Left lobe of liver (tissue), 2 donors: Measurements from ENCODE around the gene EEIG1. TPM values are rescaled to one million over a fixed set of nuclear protein-coding genes. Genes with fewer than 3 reads are reported as not detected.
A peak's percentile ranks its signal among the peaks of the same experiment; 100 is the strongest.
"Not testable (repeated sequence)": the region's sequence is repeated elsewhere in the genome, so short reads cannot be mapped to it uniquely, and the experiment has no call there.

Experiments used
- ATAC-seq: fragments of 200-7000 bp; cut with Tn5 transposase; one replicate; pipeline ENCODE4 v1.9.1; 2020; ENCODE audit warnings: mild to moderate bottlenecking, moderate library complexity
- DNase-seq: peaks from one replicate; pipeline ENCODE4 v3.0.0-alpha.2; 2020; ENCODE audit warnings: low spot score
- total RNA-seq: library from RNA; stranded (reverse); gene quantifications from one replicate; pipeline ENCODE4 v1.2.1, GENCODE V29; 2021
- donor health status: DM: no; HTN: no; CAD: no; lungs with moderate emphysema.
- donor health status: DM: no; HTN: yes; CAD: no.

The EEIG1 gene
- 42.5 TPM for total RNA-seq

DNA sequence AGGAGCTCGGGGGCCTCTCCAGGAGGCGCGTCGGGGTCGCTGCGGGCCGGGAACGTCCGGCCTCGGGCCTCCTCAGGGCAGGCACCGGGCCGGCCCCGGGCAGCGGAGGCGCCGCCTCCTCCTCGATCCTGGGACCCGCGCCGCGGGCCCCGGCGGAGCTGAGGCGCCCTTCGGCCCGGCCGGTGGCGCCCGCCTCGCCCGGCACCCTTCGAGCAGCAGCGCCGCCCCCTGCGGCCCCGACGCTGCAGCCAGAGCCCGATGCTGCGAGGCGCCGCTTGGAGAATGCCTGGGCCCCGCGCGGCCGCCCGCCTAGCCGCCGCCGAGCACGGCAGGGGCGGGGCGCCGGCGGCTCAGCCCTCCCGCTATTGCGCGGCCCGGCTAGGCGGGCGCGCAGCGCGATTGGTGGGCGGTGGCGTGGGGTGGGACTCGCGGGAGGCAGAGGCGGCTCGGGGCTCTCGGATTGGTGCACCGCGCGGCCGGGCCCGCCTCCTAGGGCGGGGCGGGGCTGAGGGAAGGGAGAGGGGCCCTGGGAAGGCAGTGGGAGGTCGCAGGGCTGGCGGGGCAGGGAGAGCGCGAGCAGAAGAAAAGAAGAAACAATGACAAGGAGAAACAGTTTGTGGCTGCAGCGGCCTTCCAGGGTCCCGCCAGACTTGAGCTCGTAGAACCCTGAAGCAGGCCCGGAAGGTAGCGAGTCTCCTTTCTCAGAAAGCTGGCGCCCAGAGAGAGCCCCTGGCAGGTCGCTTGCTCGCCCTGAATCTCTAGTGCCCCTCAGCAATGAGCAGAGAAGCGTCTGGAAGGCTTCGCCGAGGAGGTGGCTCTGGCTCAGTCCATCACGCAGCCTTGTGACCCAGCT lies at the start of gene EEIG1:
TSS of gene EEIG1 (minus strand) at position 284 of the 853 bp plus-strand sequence. CDS start 852 bp downstream, outside the sequence.
- DNase-seq = peak; percentile 97
- ATAC-seq = peak; percentile 80

DNA sequence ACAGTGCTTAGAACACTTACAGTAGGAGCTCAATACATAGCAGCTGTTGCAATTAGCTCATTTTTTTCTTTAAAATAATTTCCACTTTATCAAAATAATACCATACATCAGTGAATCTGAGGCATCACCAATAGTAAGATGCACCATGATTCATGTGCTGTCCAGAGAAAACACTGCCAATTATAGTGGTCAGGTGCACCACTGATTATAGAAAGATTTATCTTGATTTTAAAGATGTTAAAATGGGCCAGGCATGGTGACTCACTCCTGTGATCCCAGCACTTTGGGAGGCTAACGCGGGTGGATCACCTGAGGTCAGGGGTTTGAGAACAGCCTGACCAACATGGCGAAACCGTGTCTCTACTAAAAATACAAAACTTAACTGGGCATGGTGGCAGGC lies 46.9 kb upstream of the EEIG1 start:
- ATAC-seq = no peak

DNA sequence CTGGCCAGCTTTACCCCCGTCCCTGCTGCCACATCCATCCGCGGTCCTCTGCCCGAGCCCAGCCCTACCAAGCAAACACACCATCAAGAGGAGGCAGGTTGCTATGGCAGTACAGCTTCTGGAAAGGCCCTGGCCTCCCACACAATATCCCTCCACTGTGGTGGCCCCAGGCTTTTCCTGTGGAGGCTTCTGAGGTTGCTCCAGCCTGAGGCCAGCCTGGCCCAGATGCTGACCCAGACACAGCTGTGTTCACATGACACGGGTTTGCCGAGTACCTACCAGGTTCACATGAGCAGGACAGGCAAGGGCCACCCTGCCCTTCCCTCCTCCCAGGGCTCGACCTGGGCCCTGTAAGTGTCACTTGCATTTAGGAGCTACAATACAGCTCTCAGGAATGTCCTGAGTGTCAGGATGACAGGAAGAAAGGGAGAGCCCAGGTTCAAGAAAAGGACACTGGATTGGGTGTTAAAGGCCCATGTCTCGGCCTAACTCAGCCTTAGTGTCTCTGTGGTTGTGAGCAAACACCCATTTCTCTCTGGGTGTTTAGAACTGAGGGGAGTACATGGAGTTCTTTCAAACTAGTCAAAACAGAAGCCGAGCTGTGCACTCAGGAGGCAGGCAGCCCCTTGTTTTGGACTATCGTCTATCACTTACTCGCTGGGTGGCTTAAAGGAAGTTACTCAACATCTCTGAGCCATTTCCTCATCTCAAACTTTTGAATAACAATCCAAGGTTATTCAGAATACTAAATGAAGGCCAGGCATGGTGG lies 46.2 kb upstream of the EEIG1 start:
- ATAC-seq (peak; percentile 16), DNase-seq (no peak)

More for the DNA sequence above, 46.9 kb upstream of the EEIG1 start:
- DNase-seq = no peak

DNA sequence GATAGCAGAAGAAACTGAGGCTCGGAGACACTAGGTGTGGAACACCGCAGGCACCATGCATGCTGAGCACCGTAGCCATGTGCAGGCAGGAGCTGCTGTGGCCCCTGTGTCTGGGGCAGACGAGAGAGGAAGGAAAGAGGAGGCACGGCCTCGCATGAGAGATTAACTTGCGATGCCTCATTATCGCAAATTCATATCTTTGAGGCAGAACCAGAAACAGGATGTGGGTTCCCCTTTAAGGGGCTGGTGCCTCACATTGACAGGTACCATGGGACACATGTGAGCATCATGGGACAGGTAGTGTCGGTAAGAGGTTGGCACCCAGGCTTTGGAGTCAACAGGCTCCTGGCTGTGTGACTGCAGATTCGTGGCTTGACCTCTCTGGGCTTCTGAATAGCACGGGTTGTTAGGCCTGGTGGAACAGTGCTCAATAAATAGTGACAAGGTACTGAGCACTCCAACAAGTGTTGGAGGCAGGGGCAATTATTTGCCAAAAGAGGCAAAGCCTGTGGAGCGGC lies 45.5 kb upstream of the EEIG1 start:
- no peak for DNase-seq
- no peak for ATAC-seq

DNA sequence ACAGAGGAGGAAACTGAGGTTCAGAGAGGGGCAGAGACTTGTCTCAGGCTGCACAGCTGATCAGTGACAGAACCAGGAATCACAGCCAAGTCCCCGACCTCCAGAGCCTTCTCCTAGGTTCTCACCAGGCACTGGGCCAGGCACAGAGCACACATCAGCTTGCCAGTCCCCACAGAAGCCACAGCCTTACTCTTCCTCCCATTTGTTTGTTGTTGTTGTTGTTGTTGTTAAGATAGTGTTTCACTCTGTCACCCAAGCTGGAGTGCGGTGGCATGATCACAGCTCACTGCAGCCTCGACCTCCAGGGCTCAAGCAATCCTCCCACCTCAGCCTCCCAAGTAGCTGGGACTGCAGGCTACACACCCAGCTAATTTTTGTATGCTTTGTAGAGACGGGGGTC lies 44.9 kb upstream of the EEIG1 start:
- DNase-seq (no peak), ATAC-seq (no peak)

DNA sequence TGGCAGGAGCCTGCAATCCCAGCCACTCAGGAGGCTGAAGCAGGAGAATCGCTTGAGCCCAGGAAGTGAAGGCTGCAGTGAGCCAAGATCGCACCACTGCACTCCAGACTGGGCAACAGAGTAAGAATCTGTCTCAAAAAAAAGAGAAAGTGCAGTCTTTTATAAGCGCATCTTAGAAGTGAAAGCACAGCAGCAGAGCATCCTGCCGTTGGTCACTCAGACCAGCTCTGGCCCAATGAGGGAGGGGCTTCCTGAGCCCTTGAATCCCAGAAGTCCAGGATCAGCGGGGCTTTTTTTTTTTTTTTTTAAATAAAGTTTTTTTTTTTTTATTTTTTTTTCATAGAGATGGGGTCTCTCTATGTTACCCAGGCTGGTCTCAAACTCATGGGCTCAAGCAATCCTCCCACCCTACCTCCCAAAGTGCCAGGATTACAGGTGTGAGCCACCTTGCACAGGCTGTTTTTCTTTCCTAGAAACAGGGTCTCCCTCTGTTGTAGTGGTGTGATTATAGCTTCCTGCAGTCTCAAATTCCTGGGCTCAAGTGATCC lies 44.0 kb upstream of the EEIG1 start:
- ATAC-seq = no peak
- no peak for DNase-seq

DNA sequence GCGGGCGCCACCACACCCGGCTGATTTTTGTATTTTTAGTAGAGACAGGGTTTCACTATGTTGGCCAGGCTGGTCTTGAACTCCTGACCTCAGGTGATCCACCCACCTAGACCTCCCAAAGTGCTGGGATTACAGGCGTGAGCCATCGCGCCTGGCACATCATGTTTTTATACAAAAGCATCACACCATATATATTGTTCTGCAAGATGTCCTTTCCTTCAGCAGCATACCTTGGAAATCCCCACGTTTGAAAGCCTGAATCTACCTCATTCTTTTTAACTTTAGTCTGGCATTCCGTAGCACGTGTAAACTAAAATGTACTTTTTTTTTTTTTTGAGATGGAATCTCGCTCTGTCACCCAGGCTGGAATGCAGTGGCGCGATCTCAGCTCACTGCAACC lies 42.9 kb upstream of the EEIG1 start:
- not testable (repeated sequence) for ATAC-seq, DNase-seq

DNA sequence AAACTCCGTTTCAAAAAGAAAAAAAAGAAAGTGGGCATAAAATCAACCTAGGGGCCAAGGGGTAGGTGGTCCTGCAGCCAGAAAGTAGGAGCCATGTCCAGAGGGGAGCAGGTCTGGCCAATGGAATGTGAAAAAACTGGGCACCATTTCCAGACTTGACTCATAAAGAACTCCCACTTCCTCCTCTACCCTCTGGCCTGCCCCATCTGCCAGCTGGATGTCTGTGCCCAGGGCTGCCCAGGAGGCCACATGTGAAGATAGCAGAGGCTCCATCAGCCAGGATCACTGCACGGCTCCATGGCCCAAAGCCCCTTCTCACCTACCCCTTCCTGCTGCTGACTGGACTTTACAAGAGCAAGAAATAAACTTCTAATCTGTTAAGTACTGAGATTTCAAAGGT lies 42.1 kb upstream of the EEIG1 start:
- ATAC-seq = peak; percentile 11
- DNase-seq = no peak

DNA sequence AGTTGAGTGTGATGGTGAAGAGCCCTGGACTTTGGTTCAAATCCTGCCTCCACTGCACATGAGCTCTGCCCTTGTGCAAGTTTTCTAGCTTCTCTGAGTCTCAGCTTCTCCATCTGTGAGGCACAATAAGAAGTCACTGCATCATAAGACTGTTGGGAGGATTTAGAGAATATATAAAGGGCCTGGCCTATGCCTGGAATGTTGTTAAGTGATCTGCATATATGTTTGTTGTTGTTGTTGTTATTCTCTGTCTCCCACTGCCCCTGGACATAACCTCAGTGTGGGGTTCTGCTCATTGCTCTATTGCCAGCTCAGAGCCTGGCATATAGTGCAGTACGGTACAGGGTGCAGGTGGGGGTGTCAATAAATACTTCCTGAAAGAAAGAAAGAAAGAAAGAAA lies 40.3 kb upstream of the EEIG1 start:
- ATAC-seq = no peak
- DNase-seq = no peak

DNA sequence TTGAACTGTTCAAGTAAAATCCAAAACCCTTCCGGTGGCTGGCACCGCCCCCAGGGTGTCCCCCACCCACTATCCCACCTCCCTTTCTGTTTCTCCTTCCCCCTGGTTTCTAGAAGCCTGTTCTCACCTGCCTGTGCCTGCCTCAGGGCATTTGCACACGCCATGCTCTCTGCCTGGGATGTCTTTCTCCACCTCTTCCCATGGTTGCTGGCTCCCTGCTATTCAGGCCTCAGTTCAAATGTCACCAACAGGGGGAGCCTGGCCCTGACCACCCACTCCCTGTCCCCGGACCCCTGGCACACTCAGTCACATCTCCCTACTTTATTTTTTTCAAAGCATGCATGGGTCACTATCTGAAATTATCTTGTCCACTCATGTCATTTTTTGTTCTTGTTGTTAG lies 39.9 kb upstream of the EEIG1 start:
- ATAC-seq = no peak
- no peak for DNase-seq

DNA sequence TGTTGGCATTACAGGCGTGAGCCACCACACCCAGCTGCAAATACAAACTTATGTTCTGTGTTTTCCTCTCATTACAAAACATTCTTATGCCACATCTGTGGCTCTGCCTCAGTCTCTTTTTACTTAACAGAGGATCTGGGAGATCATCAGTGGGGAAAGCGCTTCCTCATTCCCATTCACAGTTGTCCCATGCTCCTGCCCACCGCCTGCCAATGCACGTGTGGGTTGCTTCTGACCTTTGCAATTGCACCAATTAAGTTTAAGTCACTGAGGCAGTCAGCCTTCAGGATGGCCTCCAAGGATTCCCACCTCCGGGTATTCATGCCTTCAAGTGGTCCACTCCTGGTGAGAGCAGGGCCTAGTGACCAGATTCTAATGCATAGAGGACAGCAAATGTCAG lies 34.9 kb upstream of the EEIG1 start:
- ATAC-seq (no peak), DNase-seq (no peak)

DNA sequence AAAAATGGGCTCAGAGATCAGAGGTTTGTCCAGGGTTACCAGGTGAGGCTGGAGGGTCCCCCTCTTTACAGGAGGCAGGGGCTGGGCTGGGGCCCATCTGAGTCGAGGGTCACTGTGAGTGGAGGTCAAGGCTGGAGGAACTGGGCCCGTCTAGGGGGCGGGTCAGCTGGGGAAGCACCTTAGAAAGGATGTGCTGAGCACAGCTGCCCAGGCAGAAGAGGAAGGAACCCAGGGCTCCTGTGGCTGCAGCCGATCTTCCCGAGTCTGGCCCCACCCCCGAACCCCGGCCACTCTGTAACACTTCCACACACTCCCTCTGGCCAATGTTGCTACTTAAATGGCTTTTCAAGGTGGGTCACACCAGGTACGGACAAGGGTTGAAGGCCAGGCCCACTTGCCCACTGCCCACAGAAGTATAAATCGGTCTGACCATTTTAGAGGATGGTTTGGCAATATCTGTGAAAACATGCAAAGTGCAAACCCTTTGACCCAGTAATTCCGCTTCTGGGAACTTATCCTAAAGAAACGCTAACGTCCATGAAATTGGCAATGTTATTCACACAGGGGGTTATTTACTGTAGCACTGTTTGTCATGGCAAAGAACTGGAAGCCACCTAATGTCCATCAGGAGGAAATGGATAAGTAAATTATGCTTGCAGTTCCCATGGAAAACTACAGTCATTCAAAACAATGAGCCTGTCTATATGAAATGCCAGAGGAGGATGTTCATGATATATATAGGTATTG lies 30.5 kb upstream of the EEIG1 start:
- DNase-seq (peak; percentile 48), ATAC-seq (peak; percentile 70)

DNA sequence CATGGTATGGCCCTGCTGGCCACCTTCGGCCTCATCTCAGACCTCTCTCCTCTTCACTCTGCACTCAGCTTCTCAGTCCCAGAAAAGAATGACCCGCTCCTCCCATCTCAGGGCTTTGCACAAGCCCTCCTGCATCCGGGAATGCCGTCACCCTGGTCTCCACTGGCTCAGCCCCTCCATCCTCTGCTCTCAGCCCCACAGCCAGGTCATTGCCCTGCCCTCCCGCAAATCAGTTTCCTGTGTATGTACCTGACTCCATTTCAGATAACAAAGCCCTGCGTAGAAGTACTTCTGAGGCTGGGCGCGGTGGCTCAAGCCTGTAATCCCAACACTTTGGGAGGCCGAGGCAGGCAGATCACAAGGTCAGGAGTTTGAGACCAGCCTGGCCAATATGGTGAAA lies 28.9 kb upstream of the EEIG1 start:
- DNase-seq = no peak
- no peak for ATAC-seq

DNA sequence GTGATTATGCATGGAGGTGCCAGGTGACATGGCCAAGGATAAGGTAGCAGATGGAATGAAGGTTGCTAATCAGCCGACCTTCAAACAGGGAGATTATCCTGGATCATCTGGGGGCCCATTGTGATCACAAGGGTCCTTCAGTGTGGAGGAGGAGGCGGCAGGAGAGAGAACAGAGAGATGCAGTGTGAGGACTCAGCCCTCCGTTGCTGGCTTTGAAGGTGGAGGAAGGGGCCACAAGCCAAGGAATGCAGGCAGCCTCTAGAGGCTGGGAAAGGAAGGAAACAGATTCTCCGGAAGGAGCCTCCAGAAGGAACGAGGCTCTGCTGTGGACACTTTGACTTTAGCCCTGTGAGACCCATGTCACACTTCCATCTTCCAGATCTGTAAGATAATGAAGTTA lies 27.4 kb upstream of the EEIG1 start:
- ATAC-seq (no peak), DNase-seq (no peak)

DNA sequence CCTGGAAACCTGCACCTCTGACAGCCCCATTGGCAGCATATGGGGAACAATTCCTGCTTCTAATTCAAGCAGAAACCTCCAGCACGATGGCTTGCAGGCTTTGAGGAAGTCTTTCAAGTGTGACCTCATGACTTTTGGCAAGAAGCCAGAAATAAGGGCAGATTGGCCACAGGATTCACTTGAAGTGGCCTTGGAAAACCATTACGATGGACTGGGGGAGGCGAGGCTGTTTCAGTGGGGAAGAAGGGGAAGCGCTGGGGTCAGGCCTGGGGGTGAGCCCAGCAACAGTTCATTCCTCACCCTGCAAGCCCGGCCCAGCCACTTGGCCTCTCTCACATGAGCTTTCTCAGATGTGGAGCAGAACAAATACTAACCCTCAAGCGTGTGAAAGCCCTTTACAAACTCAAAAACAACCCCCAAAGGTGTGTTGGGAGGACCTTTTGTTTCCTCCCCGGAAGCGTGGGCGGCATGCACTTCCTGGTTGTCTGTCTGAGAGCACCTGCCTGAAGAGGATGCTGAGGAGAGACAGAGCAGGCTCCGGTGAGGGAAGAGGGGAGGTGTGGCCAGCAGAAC lies 26.9 kb upstream of the EEIG1 start:
- DNase-seq (no peak), ATAC-seq (peak; percentile 46)

DNA sequence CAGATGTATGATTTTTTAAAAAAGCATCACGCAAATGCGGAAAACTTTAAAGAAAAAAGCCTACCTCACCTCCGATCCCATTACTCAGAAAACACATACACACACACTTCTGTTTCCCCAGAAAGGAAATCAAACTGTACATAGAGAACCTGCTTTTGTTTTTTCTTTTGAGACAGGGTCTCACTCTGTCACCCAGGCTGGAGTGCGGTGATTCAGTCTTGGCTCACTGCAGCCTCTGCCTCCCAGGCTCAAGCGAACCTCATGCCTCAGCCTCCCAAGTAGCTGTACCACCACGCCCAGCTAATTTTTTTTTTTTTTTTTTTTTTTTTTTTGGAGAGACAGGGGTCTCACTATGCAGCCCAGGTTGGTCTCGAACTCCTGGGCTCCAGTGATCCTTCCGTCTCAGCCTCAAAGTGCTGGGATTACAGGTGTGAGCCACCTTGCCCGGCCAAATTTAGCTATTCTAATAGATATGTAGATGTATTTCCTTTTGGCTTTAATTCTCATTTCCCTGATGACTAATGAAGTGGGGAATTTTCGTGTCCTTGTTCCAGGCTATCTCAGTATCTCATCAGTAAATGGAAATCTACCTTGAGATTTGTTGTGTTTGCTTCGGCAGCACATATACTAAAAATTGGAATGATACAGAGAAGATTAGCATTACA lies 25.7 kb upstream of the EEIG1 start:
- DNase-seq (no peak), ATAC-seq (no peak)

DNA sequence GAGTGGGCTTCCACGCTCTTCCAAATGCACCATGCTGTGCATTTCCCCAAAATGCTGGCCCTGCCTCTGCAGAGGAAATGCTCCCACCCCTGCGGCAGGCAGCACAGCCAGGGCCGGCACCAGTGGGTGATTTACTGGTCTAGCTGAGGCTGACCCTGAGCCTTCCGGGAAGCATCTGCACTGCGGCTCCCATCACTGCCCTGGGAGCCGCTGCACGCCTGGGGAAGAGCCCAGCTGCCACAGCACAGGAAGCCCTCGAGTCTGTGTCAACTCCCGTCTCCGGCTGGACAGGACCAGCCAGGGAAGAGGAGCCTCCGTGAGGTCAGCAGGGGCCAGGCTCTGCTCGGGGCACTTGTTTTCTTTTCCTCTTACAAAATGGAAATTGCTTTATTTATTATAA lies 25.1 kb upstream of the EEIG1 start:
- peak; percentile 51 for DNase-seq
- ATAC-seq = peak; percentile 75

DNA sequence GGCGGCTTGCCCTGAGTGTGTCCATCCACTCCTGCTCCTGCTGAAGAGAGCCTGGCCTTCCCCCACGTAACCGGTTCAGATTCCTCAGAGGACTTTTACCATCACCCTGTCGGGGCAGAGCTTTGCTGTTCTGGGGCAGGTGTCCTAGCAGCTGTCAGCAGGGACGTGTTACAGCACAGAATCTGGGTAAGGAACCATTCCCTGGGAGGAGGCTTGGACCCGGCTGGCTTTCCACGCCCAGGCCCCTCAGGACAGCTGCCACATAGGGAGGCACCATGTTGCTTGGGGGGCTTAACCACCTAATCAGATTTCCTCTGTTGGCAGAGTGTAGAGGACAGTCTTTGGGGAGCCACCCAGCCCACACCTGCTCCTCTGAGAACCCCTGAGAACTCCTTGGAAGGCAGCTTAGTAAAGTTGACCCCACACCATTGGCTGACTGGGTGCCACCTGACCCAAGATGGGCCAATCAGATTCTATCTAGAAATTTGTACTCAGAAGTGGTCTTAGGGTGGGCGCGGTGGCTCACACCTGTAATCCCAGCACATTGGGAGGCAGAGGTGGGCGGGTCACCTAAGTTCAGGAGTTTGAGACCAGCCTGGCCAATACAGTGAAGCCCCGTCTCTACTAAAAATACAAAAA lies 23.3 kb upstream of the EEIG1 start:
- ATAC-seq (no peak), DNase-seq (no peak)

DNA sequence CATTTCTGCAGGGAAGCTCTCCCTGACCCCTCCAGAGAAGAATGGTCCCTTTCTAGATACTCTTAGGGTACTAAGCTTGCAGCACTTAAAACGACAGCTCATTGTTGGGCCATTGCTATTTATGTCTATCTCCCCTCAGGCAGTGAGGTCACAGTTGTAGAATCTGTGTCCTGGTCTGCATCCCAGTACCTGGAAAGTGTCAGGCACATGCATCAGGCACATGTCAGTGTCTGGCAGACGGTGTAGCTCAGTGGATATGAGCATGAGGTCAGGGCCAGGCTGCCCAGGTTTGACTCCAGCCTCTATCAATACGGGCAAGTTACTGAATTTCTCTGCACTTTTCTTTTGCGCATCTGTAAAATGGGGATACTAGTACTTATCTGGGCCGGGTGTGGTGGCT lies 22.2 kb upstream of the EEIG1 start:
- no peak for DNase-seq
- peak; percentile 37 for ATAC-seq
